NCI-H2029 (cell line): ENCODE results near the gene PTPRG.
A peak's percentile ranks its signal among the peaks of the same experiment; 100 is the strongest.

Experiments
- DNase-seq: peaks from one replicate; lab custom pipeline; 2025; lab: John Stamatoyannopoulos, UW

Gene PTPRG

GRCh38 chr3:61657689-61658088 lies 96.3 kb downstream of the PTPRG start:
- no peak for DNase-seq

GRCh38 chr3:61662861-61663260 lies 101.5 kb downstream of the PTPRG start:
- DNase-seq, result no peak

- no peak for DNase-seq
Observed at GRCh38 chr3:61663356-61664104, 102.2 kb downstream of the PTPRG start.

- DNase-seq, result no peak
Observed at GRCh38 chr3:61664105-61664482, 102.7 kb downstream of the PTPRG start.

- DNase-seq, result no peak
Observed at GRCh38 chr3:61665121-61665520, 103.8 kb downstream of the PTPRG start.

GRCh38 chr3:61665987-61666386 lies 104.6 kb downstream of the PTPRG start:
- no peak for DNase-seq

GRCh38 chr3:61666615-61667330 lies 105.4 kb downstream of the PTPRG start:
- DNase-seq, result no peak

GRCh38 chr3:61667383-61667782 lies 106.0 kb downstream of the PTPRG start:
- DNase-seq, result no peak

- DNase-seq, result no peak
Observed at GRCh38 chr3:61667814-61668213, 106.4 kb downstream of the PTPRG start.

GRCh38 chr3:61668317-61668864 lies 107.0 kb downstream of the PTPRG start:
- DNase-seq, result no peak

GRCh38 chr3:61669203-61669602 lies 107.8 kb downstream of the PTPRG start:
- no peak for DNase-seq

- DNase-seq, result no peak
Observed at GRCh38 chr3:61669668-61670299, 108.4 kb downstream of the PTPRG start.

- DNase-seq, result no peak
Observed at GRCh38 chr3:61673651-61674050, 112.3 kb downstream of the PTPRG start.

GRCh38 chr3:61674596-61674995 lies 113.2 kb downstream of the PTPRG start:
- DNase-seq, result no peak

- no peak for DNase-seq
Observed at GRCh38 chr3:61679026-61679425, 117.7 kb downstream of the PTPRG start.

- DNase-seq, result no peak
Observed at GRCh38 chr3:61680617-61681016, 119.2 kb downstream of the PTPRG start.

- DNase-seq, result no peak
Observed at GRCh38 chr3:61681636-61682035, 120.3 kb downstream of the PTPRG start.

- DNase-seq, result no peak
Observed at GRCh38 chr3:61682671-61683548, 121.5 kb downstream of the PTPRG start.

GRCh38 chr3:61683549-61684236 lies 122.3 kb downstream of the PTPRG start:
- no peak for DNase-seq

GRCh38 chr3:61684386-61684785 lies 123.0 kb downstream of the PTPRG start:
- DNase-seq, result no peak

GRCh38 chr3:61685755-61686154 lies 124.4 kb downstream of the PTPRG start:
- DNase-seq, result peak; percentile 60
